IMR-90 (cell line): ENCODE results near the gene RAPH1. TPM values are rescaled to one million over a fixed set of nuclear protein-coding genes. Genes with fewer than 3 reads are reported as not detected.

Experiments used
- ATAC-seq: fragments of 200-7000 bp; cut with Tn5 transposase; 2 replicates; pipeline ENCODE4 v1.9.1; 2020; ENCODE audit warnings: low read depth, mild to moderate bottlenecking, moderate library complexity
- BruUV-seq: library from RNA; stranded (reverse); fragments of 400-500 nt; replicated peaks from 2 replicates; lab custom pipeline; 2021; lab: Mats Ljungman, UMichigan
- CTCF ChIA-PET: fragments of 300-600 bp; formaldehyde crosslinking; extraction: SDS; loops from one replicate; lab custom pipeline; 2021; ENCODE audit warnings: antibody characterized with exemption; lab: Yijun Ruan, JAX
- POLR2A ChIA-PET: fragments of 300-600 bp; sonication (Branson Sonifier 250); formaldehyde crosslinking; loops from one replicate; lab custom pipeline; 2022; ENCODE audit warnings: antibody characterized with exemption; ENCODE audit not compliant: unreplicated experiment; lab: Charles Lee
- DNase-seq: peaks from one replicate; pipeline ENCODE4 v3.0.0; 2013
- H2AFZ ChIP-seq: replicated peaks from 2 replicates; pipeline ENCODE3; 2013; ENCODE audit warnings: low read length, mild to moderate bottlenecking; ENCODE audit not compliant: poor library complexity
- H2AK5ac ChIP-seq: 2 replicates; pipeline ENCODE4 v1.6.1; 2013; ENCODE audit warnings: low read depth, low read length, inconsistent platforms
- H2AK9ac ChIP-seq: replicated peaks from 2 replicates; pipeline ENCODE3; 2013; ENCODE audit warnings: mild to moderate bottlenecking, low read depth, low read length, moderate library complexity; ENCODE audit not compliant: poor library complexity
- H2BK120ac ChIP-seq: 2 replicates; pipeline ENCODE4 v1.6.1; 2013; ENCODE audit warnings: low read depth, low read length, inconsistent platforms
- H2BK15ac ChIP-seq: 3 replicates; pipeline ENCODE4 v1.6.1; 2013; ENCODE audit warnings: low read depth, low read length, inconsistent platforms
- H2BK20ac ChIP-seq: 2 replicates; pipeline ENCODE4 v1.6.1; 2013; ENCODE audit warnings: low read depth, mild to moderate bottlenecking, inconsistent platforms, low read length, moderate library complexity
- H2BK5ac ChIP-seq: 2 replicates; pipeline ENCODE4 v1.6.1; 2013; ENCODE audit warnings: mild to moderate bottlenecking, low read depth, low read length, inconsistent platforms; ENCODE audit not compliant: poor library complexity, severe bottlenecking
- H3K14ac ChIP-seq: replicated peaks from 2 replicates; pipeline ENCODE4 v1.6.1; 2013; ENCODE audit warnings: low read depth, low read length, inconsistent platforms
- H3K18ac ChIP-seq: 2 replicates; pipeline ENCODE4 v1.6.1; 2013; ENCODE audit warnings: low read depth, low read length, control low read depth
- H3K23ac ChIP-seq: 2 replicates; pipeline ENCODE4 v1.6.1; 2013; ENCODE audit warnings: low read depth, low read length, inconsistent platforms
- H3K27ac ChIP-seq: 2 replicates; pipeline ENCODE4 v1.5.1; 2013; ENCODE audit warnings: mild to moderate bottlenecking, control low read depth, low read length; ENCODE audit not compliant: insufficient read depth
- H3K27me3 ChIP-seq: 2 replicates; pipeline ENCODE4 v1.6.1; 2013; ENCODE audit warnings: low read length; ENCODE audit not compliant: control insufficient read depth, insufficient read depth
- H3K36me3 ChIP-seq: 2 replicates; pipeline ENCODE4 v1.6.1; 2013; ENCODE audit warnings: low read length, mixed read lengths; ENCODE audit not compliant: control insufficient read depth, insufficient read depth
- H3K4ac ChIP-seq: 2 replicates; pipeline ENCODE4 v1.6.1; 2013; ENCODE audit warnings: low read depth, low read length, inconsistent platforms
- H3K4me1 ChIP-seq: 2 replicates; pipeline ENCODE4 v1.6.1; 2013; ENCODE audit warnings: low read length, mixed read lengths; ENCODE audit not compliant: control insufficient read depth, insufficient read depth
- H3K4me2 ChIP-seq: 2 replicates; pipeline ENCODE4 v1.6.1; 2013; ENCODE audit warnings: low read depth, mild to moderate bottlenecking, control low read depth, low read length, moderate library complexity
- H3K4me3 ChIP-seq: 2 replicates; pipeline ENCODE4 v1.5.1; 2013; ENCODE audit warnings: low read depth, mild to moderate bottlenecking, control low read depth, low read length, moderate library complexity; ENCODE audit not compliant: insufficient read depth
- H3K56ac ChIP-seq: 2 replicates; pipeline ENCODE4 v1.6.1; 2013; ENCODE audit warnings: low read length, inconsistent platforms; ENCODE audit not compliant: insufficient read depth; ENCODE audit errors: extremely low read depth
- H3K79me1 ChIP-seq, 2 experiments: 2 replicates each; pipeline ENCODE4 v1.6.1; 2013; ENCODE audit warnings: low read length in 2 of 2, inconsistent platforms in 1 of 2, low read depth in 1 of 2
- H3K9ac ChIP-seq: 2 replicates; pipeline ENCODE4 v1.6.1; 2013; ENCODE audit warnings: low read depth, low read length, control low read depth
- H3K9me1 ChIP-seq: 2 replicates; pipeline ENCODE4 v1.6.1; 2013; ENCODE audit warnings: low read length, inconsistent platforms; ENCODE audit not compliant: insufficient read depth
- H3K9me3 ChIP-seq: 2 replicates; pipeline ENCODE4 v1.6.1; 2013; ENCODE audit warnings: low read length; ENCODE audit not compliant: control insufficient read depth, insufficient read depth
- H4K20me1 ChIP-seq: 2 replicates; pipeline ENCODE4 v1.6.1; 2013; ENCODE audit warnings: low read length, inconsistent platforms; ENCODE audit not compliant: insufficient read depth
- H4K5ac ChIP-seq: 2 replicates; pipeline ENCODE4 v1.6.1; 2013; ENCODE audit warnings: mild to moderate bottlenecking, low read depth, low read length, control low read depth
- H4K8ac ChIP-seq, 2 experiments: 2 replicates each; pipeline ENCODE4 v1.6.1; 2013; ENCODE audit warnings: low read depth in 2 of 2, low read length in 2 of 2, control low read depth in 1 of 2, inconsistent platforms in 1 of 2
- H4K91ac ChIP-seq: 2 replicates; pipeline ENCODE4 v1.6.1; 2013; ENCODE audit warnings: low read depth, low read length, inconsistent platforms; ENCODE audit not compliant: insufficient read depth
- BHLHE40 ChIP-seq: fragments of 150-350 bp; IDR thresholded peaks from 2 replicates; pipeline ENCODE4 v1.6.1; 2016; ENCODE audit warnings: mild to moderate bottlenecking, low read depth, low read length
- CEBPB ChIP-seq: IDR thresholded peaks from 2 replicates; pipeline ENCODE4 v1.6.1; 2012; ENCODE audit warnings: low read depth, low read length, improper control_type of control experiment
- CHD1 ChIP-seq: IDR thresholded peaks from 2 replicates; pipeline ENCODE4 v1.6.1; 2012; ENCODE audit warnings: low read depth, low read length, improper control_type of control experiment
- FOS ChIP-seq: fragments of 150-350 bp; IDR thresholded peaks from 2 replicates; pipeline ENCODE4 v1.6.1; 2016; ENCODE audit warnings: low read depth, low read length
- MAFK ChIP-seq: IDR thresholded peaks from 2 replicates; pipeline ENCODE4 v1.6.1; 2012; ENCODE audit warnings: low read depth, low read length, improper control_type of control experiment
- MAZ ChIP-seq: IDR thresholded peaks from 2 replicates; pipeline ENCODE4 v1.6.1; 2012; ENCODE audit warnings: low read depth, mild to moderate bottlenecking, low read length, improper control_type of control experiment, moderate library complexity, borderline replicate concordance
- MXI1 ChIP-seq: IDR thresholded peaks from 2 replicates; pipeline ENCODE4 v1.6.1; 2012; ENCODE audit warnings: low read depth, mild to moderate bottlenecking, low read length, moderate library complexity, borderline replicate concordance
- POLR2A ChIP-seq: IDR thresholded peaks from 2 replicates; pipeline ENCODE4 v1.6.1; 2012; ENCODE audit warnings: mild to moderate bottlenecking, low read depth, low read length
- RAD21 ChIP-seq: IDR thresholded peaks from 2 replicates; pipeline ENCODE4 v1.6.1; 2012; ENCODE audit warnings: low read length, improper control_type of control experiment
- RCOR1 ChIP-seq: IDR thresholded peaks from 2 replicates; pipeline ENCODE4 v1.6.1; 2012; ENCODE audit warnings: mild to moderate bottlenecking, low read length, improper control_type of control experiment; ENCODE audit not compliant: insufficient replicate concordance
- SMC3 ChIP-seq: fragments of 150-350 bp; IDR thresholded peaks from 2 replicates; pipeline ENCODE4 v1.6.1; 2016; ENCODE audit warnings: low read depth, mild to moderate bottlenecking, antibody characterized with exemption, low read length, moderate library complexity
- WGBS, 2 experiments: methylation state at CpG; one replicate each; pipeline versions ENCODE4 v1.1.5 to v1.1.7; 2013; ENCODE audit warnings: missing lambda C conversion rate in 2 of 2; ENCODE audit not compliant: insufficient read length in 1 of 2; ENCODE audit errors: extremely low coverage in 2 of 2; 5-methylcytosine and 5-hydroxymethylcytosine counted together
- dilution Hi-C: fragments of 300-500 bp; cut with HindIII; formaldehyde crosslinking; loops from one replicate; pipeline ENCODE4 v1.14.3; 2018; ENCODE audit warnings: low sequenced_read_pairs; ENCODE audit not compliant: unreplicated experiment
- in situ Hi-C: fragments of 300-500 bp; cut with MboI; formaldehyde crosslinking; loops from 3 replicates; pipeline ENCODE4 v1.14.3; 2019; ENCODE audit warnings: low sequenced_read_pairs, inconsistent platforms, mixed read lengths
- intact Hi-C: fragments of 100-400 bp; cut with micrococcal nuclease; formaldehyde crosslinking; loops from 2 replicates; pipeline ENCODE4 v1.10.0; 2022
- polyA plus RNA-seq, 3 experiments: library from polyadenylated mRNA; depleted of rRNA; stranded (reverse); fragments of >200 nt; gene quantifications; 2 replicates each; pipeline ENCODE4 v1.2.3, GENCODE V29; 2012; ENCODE audit warnings: low replicate concordance in 1 of 3
- total RNA-seq: library from RNA; depleted of rRNA; stranded (reverse); fragments of >200 nt; gene quantifications from 2 replicates; pipeline ENCODE4 v1.2.3, GENCODE V29; 2012
- TF ChIP-seq, protein P1 (sequence below): fragments of 150-350 bp; IDR thresholded peaks from 2 replicates; pipeline ENCODE4 v1.6.1; 2016; ENCODE audit warnings: low read depth, mild to moderate bottlenecking, low read length, moderate library complexity, borderline replicate concordance
- TF ChIP-seq, protein P2 (sequence below): conservative IDR thresholded peaks from 2 replicates; pipeline ENCODE4 v1.5.1; 2012; ENCODE audit warnings: mild to moderate bottlenecking, low read depth, low read length, improper control_type of control experiment
- TF ChIP-seq, protein P3 (sequence below): fragments of 150-350 bp; IDR thresholded peaks from 2 replicates; pipeline ENCODE4 v1.6.1; 2017; ENCODE audit warnings: mild to moderate bottlenecking, antibody characterized with exemption, low read length, low read depth

RAPH1 gene
- total and polyA plus RNA-seq, 2 of the 4 experiments (the other 2 are of a cell fraction): 7.5 to 15.1 TPM

DNA sequence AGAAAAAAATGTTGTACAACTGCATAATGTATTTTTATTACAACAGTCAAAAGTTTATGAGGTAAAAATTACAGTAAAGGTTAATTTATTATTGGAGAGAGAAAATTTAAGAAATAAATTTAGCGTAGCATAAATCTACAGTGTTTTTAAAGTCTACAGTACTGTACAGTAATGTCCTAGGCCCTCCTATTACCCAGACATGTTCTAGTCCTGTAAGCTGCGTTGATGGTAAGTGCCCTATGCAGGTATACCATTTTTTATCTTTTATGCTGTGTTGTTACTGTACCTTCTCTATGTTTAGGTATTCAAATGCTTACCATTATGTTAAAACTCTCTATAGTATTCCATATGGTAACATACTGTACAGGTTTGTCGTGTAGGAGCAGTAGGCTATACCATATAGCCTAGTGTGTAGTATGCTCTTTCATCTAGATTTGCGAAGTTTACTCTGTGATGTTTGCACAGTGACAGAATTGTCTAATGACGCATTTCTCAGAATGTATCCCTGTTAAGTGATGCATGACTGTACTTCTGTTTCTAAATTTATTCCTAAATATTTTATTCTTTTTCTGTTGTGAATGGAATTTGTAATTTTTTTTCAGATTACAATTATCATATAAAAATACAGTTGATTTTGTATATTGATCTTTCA, 182.4 kb downstream of the RAPH1 start (continued):
- TF ChIP-seq MAFK: no peak

DNA sequence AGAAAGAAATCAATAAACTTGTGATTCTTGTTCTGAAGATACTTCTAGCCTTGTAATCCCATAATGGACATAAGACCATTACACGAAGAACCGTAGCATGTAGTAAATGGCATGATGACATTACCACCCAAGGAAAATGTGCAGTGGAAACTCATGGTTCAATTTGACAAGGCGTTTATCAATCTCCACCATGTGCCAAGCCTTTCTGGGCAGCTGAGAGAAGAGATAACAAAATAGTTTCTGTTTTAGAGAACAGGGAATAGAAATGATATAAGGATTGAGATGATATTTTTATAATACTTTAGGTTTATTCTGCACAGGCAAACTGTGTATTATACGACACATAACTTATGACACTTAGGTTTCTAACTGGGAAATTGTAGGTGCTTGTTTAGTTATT, 187.7 kb downstream of the RAPH1 start:
- BruUV-seq: no TSS peak
- TF ChIP-seq POLR2A: no peak
- no peak for TF ChIP-seq FOS
- TF ChIP-seq CEBPB: no peak
- TF ChIP-seq, protein P1, sequence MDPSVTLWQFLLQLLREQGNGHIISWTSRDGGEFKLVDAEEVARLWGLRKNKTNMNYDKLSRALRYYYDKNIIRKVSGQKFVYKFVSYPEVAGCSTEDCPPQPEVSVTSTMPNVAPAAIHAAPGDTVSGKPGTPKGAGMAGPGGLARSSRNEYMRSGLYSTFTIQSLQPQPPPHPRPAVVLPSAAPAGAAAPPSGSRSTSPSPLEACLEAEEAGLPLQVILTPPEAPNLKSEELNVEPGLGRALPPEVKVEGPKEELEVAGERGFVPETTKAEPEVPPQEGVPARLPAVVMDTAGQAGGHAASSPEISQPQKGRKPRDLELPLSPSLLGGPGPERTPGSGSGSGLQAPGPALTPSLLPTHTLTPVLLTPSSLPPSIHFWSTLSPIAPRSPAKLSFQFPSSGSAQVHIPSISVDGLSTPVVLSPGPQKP: no peak
- TF ChIP-seq MAZ: no peak
- TF ChIP-seq CHD1: no peak
- TF ChIP-seq, protein P2, sequence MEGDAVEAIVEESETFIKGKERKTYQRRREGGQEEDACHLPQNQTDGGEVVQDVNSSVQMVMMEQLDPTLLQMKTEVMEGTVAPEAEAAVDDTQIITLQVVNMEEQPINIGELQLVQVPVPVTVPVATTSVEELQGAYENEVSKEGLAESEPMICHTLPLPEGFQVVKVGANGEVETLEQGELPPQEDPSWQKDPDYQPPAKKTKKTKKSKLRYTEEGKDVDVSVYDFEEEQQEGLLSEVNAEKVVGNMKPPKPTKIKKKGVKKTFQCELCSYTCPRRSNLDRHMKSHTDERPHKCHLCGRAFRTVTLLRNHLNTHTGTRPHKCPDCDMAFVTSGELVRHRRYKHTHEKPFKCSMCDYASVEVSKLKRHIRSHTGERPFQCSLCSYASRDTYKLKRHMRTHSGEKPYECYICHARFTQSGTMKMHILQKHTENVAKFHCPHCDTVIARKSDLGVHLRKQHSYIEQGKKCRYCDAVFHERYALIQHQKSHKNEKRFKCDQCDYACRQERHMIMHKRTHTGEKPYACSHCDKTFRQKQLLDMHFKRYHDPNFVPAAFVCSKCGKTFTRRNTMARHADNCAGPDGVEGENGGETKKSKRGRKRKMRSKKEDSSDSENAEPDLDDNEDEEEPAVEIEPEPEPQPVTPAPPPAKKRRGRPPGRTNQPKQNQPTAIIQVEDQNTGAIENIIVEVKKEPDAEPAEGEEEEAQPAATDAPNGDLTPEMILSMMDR: no peak
- no peak for TF ChIP-seq BHLHE40
- TF ChIP-seq RAD21: no peak
- TF ChIP-seq MAFK: no peak
- TF ChIP-seq, protein P3, sequence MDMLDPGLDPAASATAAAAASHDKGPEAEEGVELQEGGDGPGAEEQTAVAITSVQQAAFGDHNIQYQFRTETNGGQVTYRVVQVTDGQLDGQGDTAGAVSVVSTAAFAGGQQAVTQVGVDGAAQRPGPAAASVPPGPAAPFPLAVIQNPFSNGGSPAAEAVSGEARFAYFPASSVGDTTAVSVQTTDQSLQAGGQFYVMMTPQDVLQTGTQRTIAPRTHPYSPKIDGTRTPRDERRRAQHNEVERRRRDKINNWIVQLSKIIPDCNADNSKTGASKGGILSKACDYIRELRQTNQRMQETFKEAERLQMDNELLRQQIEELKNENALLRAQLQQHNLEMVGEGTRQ: no peak
- TF ChIP-seq RCOR1: no peak
- TF ChIP-seq SMC3: no peak
- no peak for TF ChIP-seq MXI1

More for the DNA sequence above, 187.7 kb downstream of the RAPH1 start:
- no peak overlapping the region for H2BK5ac ChIP-seq
- H3K23ac ChIP-seq: no peak overlapping the region
- H2AFZ ChIP-seq: no peak overlapping the region
- no peak overlapping the region for H3K14ac ChIP-seq
- no CpG with 5 or more reads among the region's 4 CpGs for WGBS, 2 experiments
- no peak overlapping the region for H3K18ac ChIP-seq
- H2BK20ac ChIP-seq: no peak overlapping the region
- ATAC-seq (no peak), DNase-seq (no peak)
- in situ Hi-C loops (no loop called here), dilution Hi-C loops (no loop called here), intact Hi-C loops (no loop called here)
- H3K4me1 ChIP-seq: no peaks in the 10 kb centered on the region
- H4K8ac ChIP-seq: no peak overlapping the region
- no peak overlapping the region for H3K4me2 ChIP-seq
- H3K9me3 ChIP-seq: no peaks in the 10 kb centered on the region
- no peak overlapping the region for H2BK15ac ChIP-seq
- no peaks in the 10 kb centered on the region for H3K27me3 ChIP-seq
- no peak overlapping the region for H3K27ac ChIP-seq
- H3K79me1 ChIP-seq: peaks cover 36 to 61% of the 10 kb centered on the region in 2 experiments
- no peak overlapping the region for H2AK9ac ChIP-seq
- no peak overlapping the region for H4K91ac ChIP-seq
- no peak overlapping the region for H3K4ac ChIP-seq
- H3K4me3 ChIP-seq: no peak overlapping the region
- H3K56ac ChIP-seq: no peak overlapping the region
- no peak overlapping the region for H3K9ac ChIP-seq
- peaks cover 9% of the 10 kb centered on the region; the same call in 1 of the 2 replicates for H4K20me1 ChIP-seq
- H3K36me3 ChIP-seq: peaks cover 4% of the 10 kb centered on the region; the same call in 1 of the 2 replicates
- H2AK5ac ChIP-seq: no peak overlapping the region
- peaks cover 3% of the 10 kb centered on the region for H3K9me1 ChIP-seq
- ChIA-PET CTCF (no interaction called here), POLR2A (no interaction called here)
- no peak overlapping the region for H4K5ac ChIP-seq
- H2BK120ac ChIP-seq: no peak overlapping the region
